ENCODE data around the gene ECE1.

GRCh38 chr1:21283524-21283923, 6.7 kb downstream of the ECE1 start:
- no peak for TF ChIP-seq EZH2 (IDR thresholded peaks at IDR 0.05; ENCODE audit: insufficient read depth, poor library complexity, severe bottlenecking)
- TF ChIP-seq EZH2phosphoT487 (IDR thresholded peaks at IDR 0.05; ENCODE audit: insufficient read depth, low read depth): no peak
